Activated T-helper 1 cell treated with anti-CD3 and anti-CD28 coated beads, Interleukin-2, amount 50 U/mL, for 16 hours (primary cell): ENCODE results near the gene C6orf47.
"Not testable (repeated sequence)": the region's sequence is repeated elsewhere in the genome, so short reads cannot be mapped to it uniquely, and the experiment has no call there.

Experiments used
- DNase-seq, 2 donors: peaks; one replicate each; pipeline ENCODE4 v3.0.0-alpha.2; 2020; ENCODE audit warnings: low read depth in 1 of 2, low spot score in 1 of 2

C6orf47 gene, protein sequence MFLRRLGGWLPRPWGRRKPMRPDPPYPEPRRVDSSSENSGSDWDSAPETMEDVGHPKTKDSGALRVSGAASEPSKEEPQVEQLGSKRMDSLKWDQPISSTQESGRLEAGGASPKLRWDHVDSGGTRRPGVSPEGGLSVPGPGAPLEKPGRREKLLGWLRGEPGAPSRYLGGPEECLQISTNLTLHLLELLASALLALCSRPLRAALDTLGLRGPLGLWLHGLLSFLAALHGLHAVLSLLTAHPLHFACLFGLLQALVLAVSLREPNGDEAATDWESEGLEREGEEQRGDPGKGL

GRCh38 chr6:31660381-31661261 lies at the start of gene C6orf47:
TSS of gene C6orf47 (minus strand) at chr6:31660778. CDS start at chr6:31659947, 831 bp downstream.
- peak; percentile 51 to 61 for DNase-seq

DNA sequence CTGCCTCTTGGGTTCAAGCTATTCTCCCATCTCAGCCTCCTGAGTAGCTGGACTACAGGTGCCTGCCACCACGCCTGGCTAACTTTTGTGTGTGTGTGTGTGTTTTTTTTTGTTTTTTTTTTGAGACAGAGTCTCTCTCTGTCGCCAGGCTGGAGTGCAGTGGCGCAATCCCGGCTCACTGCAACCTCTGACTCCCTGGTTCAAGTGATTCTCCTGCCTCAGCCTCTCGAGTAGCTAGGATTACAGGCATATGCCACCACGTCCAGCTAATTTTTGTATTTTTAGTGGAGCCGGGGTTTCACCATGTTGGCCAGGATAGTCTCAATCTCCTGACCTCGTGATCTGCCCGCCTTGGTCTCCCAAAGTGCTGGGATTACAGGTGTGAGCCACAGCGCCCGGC lies 48.6 kb upstream of the C6orf47 start:
- not testable (repeated sequence) for DNase-seq

- DNase-seq = no peak
Measured at GRCh38 chr6:31708224-31708623, 47.6 kb upstream of the C6orf47 start.

DNA sequence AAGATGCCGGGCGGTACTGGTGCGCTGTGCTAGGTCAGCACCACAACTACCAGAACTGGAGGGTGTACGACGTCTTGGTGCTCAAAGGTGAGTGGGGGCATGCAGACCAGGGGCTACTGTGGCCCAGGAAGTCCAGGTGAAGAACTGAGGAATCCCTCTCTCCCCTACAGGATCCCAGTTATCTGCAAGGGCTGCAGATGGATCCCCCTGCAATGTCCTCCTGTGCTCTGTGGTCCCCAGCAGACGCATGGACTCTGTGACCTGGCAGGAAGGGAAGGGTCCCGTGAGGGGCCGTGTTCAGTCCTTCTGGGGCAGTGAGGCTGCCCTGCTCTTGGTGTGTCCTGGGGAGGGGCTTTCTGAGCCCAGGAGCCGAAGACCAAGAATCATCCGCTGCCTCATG lies 47.1 kb upstream of the C6orf47 start:
- no peak for DNase-seq

DNA sequence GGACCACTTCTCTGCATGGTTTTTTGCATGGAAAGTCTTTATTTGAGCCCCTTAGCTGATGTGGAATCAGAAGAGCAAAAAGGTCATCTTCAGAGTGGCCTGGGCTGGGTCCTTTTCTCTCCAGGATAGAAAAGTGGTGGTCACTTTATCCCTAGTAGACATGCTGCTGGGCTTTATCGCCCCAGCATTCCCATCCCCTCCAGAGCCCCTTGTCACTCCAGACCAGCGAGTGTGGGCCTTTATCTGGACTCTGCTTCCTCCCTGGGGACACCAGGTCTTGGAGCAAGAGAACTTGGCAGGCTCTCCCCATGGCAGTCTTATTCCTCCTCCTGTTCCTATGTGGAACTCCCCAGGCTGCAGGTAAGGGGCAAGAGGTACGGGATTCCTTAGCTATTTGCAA lies 46.0 kb upstream of the C6orf47 start, which contains the start of gene LY6G6F:
LY6G6F (plus strand) TSS at position 268 of the 400 bp plus-strand sequence; CDS start at position 309, 41 bp downstream.
- DNase-seq = no peak

DNA sequence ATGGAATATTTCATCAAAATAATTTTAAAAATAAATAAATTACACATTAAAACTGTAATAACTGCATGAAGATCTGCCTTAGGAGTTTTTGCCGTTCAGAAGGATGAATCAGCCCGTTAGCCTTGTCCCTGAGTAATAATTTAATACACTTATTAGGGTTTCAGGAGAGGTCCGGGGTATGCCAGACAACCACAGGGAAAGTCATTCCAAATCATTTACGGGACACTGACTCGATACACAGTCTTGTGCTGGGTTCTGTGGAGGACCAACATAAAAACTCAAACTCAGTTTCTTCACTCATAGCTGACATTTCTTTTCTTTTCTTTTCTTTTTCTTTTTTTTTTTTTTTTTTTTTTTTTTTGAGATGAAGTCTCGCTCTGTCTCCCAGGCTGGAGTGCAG lies 45.4 kb upstream of the C6orf47 start:
- DNase-seq = no peak

DNA sequence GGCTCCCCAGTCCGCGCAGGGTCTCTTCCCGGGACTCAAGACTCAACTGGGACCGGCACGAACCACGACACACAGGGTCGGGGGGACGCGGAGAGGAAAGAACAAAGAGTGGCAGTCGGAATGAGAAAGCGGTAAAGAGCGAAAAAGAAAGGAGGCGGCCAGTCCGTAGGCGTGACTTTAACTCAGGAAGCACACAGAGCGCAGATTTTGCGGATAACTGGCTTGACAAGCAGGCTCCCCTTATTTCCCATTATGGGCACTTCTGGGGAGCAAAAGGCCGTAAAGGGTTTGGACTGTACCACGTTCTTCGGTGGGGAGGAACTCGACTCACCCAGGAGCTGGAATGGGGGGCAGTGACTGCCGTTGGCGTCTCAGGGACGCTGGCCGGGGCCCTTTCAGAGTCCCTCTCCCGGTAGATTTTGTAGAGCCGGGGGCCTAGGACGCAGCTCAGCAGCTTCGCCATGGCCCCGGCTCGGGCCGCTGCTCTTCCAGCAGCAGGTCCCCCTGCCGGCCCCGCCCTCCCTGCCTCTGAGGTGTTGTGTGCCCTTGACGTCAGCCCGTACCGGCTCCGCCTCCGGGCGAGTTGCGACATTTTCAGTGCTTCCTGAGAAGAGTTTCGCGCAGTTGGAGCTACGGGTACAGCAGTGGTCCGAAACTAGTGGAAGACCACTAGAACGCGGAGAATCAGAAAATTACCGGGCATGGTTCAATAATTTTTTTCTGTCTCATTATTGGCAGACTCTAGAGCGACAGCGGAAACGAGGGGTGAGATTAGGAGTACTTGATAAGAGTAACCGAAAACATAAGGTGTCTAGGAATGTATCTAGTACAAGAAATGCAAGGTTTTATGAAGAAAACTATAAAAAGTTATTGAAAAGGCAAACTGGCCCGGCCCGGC lies 42.5 kb upstream of the C6orf47 start, which contains the start of gene ABHD16A:
ABHD16A (minus strand) TSS at position 506 of the 898 bp plus-strand sequence; CDS start at position 463, 43 bp downstream.
- DNase-seq = peak; percentile 93 to 95

GRCh38 chr6:31702405-31702818 lies 41.8 kb upstream of the C6orf47 start:
- no peak for DNase-seq

- DNase-seq = no peak
Measured at GRCh38 chr6:31701666-31702404, 41.3 kb upstream of the C6orf47 start.

DNA sequence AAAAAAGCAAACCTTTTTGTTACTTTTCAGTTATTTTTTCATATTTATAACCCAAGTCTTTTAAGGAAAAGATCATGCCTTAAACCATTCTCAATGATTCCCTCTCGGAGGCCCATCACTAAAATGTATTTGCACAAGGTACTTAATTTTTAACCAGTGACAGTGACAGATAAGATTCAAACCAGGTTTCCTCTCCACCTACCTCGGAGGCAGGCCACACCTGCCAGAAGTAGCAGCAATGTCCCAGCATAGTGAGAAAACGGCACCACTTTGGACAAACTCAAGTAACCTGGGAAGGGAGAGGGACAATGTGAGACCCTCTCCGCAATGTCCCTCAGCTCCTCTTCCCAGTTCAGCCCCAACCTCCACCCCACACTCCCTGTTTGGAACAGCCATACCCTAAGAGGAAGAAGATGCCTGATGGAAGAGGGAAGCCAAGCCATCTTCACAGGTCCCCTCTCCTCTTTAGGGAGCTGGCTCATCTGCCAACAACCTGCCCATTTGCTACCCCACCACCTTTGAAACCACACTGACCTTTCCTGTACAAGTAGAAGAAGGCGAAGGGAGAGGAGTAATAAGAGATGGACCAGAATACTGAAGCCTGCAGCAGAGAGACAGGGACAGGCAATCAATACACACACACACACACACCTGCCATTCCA lies 40.3 kb upstream of the C6orf47 start:
- DNase-seq = no peak

DNA sequence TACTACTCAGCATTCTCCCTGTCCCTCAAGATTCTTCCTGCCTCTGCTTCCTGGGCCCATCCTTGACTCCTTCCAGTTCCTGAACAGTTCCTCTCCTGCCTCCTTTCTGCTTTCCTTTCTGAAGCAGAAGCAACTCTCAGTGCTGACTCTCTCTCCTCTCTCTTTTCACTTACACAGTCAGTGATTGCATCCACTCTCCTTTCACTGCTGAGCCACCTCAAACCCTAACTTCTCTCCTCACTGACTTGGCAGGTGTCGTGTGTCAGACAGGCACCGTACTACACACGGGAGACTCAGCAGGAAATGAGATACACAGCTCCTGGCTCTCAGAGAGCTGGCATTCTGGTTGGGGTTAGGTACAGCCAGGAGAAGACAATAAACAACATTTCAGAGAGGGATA lies 37.0 kb upstream of the C6orf47 start:
- no peak for DNase-seq

- no peak for DNase-seq
Measured at GRCh38 chr6:31693535-31693934, 33.0 kb upstream of the C6orf47 start.

GRCh38 chr6:31692886-31693285 lies 32.3 kb upstream of the C6orf47 start:
- DNase-seq = no peak

GRCh38 chr6:31692353-31692752 lies 31.8 kb upstream of the C6orf47 start:
- no peak for DNase-seq

GRCh38 chr6:31691564-31692108 lies 31.1 kb upstream of the C6orf47 start:
- no peak for DNase-seq

GRCh38 chr6:31691078-31691463 lies 30.5 kb upstream of the C6orf47 start:
- DNase-seq = no peak

DNA sequence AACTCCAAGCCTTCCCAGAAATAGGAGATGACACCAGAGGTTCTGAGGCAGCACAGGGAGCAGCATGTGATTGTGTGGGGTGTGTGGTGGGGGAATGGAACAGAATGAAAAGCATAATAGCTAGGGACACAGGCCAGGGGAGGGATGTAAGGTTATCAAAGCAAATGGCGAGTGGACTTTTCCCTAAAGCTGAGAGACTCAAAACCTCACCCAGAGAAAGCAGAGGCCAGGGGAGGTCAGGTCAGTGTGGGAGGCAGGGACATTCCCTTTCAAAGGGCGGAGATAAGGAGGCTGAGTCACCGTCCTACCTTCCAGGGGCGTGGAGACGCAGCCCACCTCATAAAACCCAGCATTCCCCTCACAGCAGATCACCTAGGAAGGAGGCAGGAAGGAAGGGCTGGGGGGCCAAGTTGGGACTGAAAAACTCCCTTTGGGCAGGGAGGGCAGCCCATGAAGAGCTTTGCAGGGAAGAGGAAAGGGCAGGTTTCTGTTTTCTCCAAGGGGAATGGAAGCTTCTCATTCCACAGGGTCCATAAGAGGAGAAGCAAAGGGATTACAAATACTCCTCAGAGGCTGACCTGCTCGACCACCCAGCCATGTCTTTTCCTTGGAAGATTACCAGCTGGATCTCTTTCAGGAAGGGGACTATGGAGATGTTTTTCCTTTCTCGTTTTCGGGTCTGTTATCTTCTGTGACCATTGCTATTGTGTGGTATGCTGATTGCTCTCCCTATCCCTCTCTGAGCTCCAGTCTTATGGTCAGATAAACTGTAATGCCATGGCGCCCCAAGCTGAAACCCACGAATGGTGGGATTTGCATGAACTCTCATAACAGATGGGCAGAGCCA lies 29.9 kb upstream of the C6orf47 start:
- no peak for DNase-seq

GRCh38 chr6:31689249-31690110 lies 28.9 kb upstream of the C6orf47 start:
- DNase-seq = no peak
